ENCODE data around the gene RGCC.
"Not testable (repeated sequence)": the region's sequence is repeated elsewhere in the genome, so short reads cannot be mapped to it uniquely, and the experiment has no call there.

The RGCC gene

GRCh38 chr13:41499452-41499851 is 42.1 kb downstream of the RGCC start:
- TF ChIP-seq CTCF (IDR thresholded peaks at IDR 0.05) = no peak
- Histone ChIP-seq H3K27ac (no peak overlapping the region), H3K9me3 (peaks cover 3% of the 10 kb centered on the region), H3K4me3 (ENCODE audit: low read depth in 1 of 2, low read length in 1 of 2) (no peak overlapping the region), H3K27me3 (no peaks in the 10 kb centered on the region), H3K36me3 (no peaks in the 10 kb centered on the region), H3K4me1 (ENCODE audit: control insufficient read depth in 1 of 2, insufficient read depth in 1 of 2, low read depth in 1 of 2, low read length in 1 of 2) (no peaks in the 10 kb centered on the region)

GRCh38 chr13:41500511-41500910 is 43.2 kb downstream of the RGCC start:
- peaks cover 3% of the 10 kb centered on the region for H3K9me3 ChIP-seq
- H3K4me1 ChIP-seq (ENCODE audit: control insufficient read depth in 1 of 2, insufficient read depth in 1 of 2, low read depth in 1 of 2, low read length in 1 of 2) = no peaks in the 10 kb centered on the region
- H3K27me3 ChIP-seq = no peaks in the 10 kb centered on the region
- H3K36me3 ChIP-seq = no peaks in the 10 kb centered on the region
- TF ChIP-seq CTCF (IDR thresholded peaks at IDR 0.05) = no peak
- H3K27ac ChIP-seq = no peak overlapping the region
- no peak overlapping the region for H3K4me3 ChIP-seq (ENCODE audit: low read depth in 1 of 2, low read length in 1 of 2)

- no peaks in the 10 kb centered on the region for H3K4me1 ChIP-seq (ENCODE audit: control insufficient read depth in 1 of 2, insufficient read depth in 1 of 2, low read depth in 1 of 2, low read length in 1 of 2)
- TF ChIP-seq CTCF (IDR thresholded peaks at IDR 0.05) = no peak
- H3K36me3 ChIP-seq = no peaks in the 10 kb centered on the region
- no peak overlapping the region for H3K4me3 ChIP-seq (ENCODE audit: low read depth in 1 of 2, low read length in 1 of 2)
- H3K9me3 ChIP-seq = peaks cover 3% of the 10 kb centered on the region
- H3K27me3 ChIP-seq = no peaks in the 10 kb centered on the region
- H3K27ac ChIP-seq = no peak overlapping the region
Measured at GRCh38 chr13:41501281-41501680, 43.9 kb downstream of the RGCC start.

- peaks cover 3% of the 10 kb centered on the region for H3K9me3 ChIP-seq
- H3K27ac ChIP-seq = no peak overlapping the region
- no peak overlapping the region for H3K4me3 ChIP-seq (ENCODE audit: low read depth in 1 of 2, low read length in 1 of 2)
- no peaks in the 10 kb centered on the region for H3K4me1 ChIP-seq (ENCODE audit: control insufficient read depth in 1 of 2, insufficient read depth in 1 of 2, low read depth in 1 of 2, low read length in 1 of 2)
- H3K27me3 ChIP-seq = no peaks in the 10 kb centered on the region
- no peaks in the 10 kb centered on the region for H3K36me3 ChIP-seq
- no peak for TF ChIP-seq CTCF (IDR thresholded peaks at IDR 0.05)
Measured at GRCh38 chr13:41502031-41502430, 44.7 kb downstream of the RGCC start.

GRCh38 chr13:41502673-41503072 is 45.3 kb downstream of the RGCC start:
- Histone ChIP-seq H3K27ac (no peak overlapping the region), H3K9me3 (peaks cover 3% of the 10 kb centered on the region), H3K4me1 (ENCODE audit: control insufficient read depth in 1 of 2, insufficient read depth in 1 of 2, low read depth in 1 of 2, low read length in 1 of 2) (no peaks in the 10 kb centered on the region), H3K27me3 (no peaks in the 10 kb centered on the region), H3K36me3 (no peaks in the 10 kb centered on the region), H3K4me3 (ENCODE audit: low read depth in 1 of 2, low read length in 1 of 2) (no peak overlapping the region)
- no peak for TF ChIP-seq CTCF (IDR thresholded peaks at IDR 0.05)

- no peak for TF ChIP-seq CTCF (IDR thresholded peaks at IDR 0.05)
- no peaks in the 10 kb centered on the region for H3K27me3 ChIP-seq
- no peak overlapping the region for H3K4me3 ChIP-seq (ENCODE audit: low read depth in 1 of 2, low read length in 1 of 2)
Measured at GRCh38 chr13:41503356-41503755, 46.0 kb downstream of the RGCC start.

GRCh38 chr13:41504657-41505056 is 47.3 kb downstream of the RGCC start:
- not testable (repeated sequence) for H3K9me3 ChIP-seq; H3K27me3 ChIP-seq; H3K27ac ChIP-seq; H3K36me3 ChIP-seq; H3K4me1 ChIP-seq (ENCODE audit: control insufficient read depth in 1 of 2, insufficient read depth in 1 of 2, low read depth in 1 of 2, low read length in 1 of 2); H3K4me3 ChIP-seq (ENCODE audit: low read depth in 1 of 2, low read length in 1 of 2)

More at GRCh38 chr13:41503356-41503755, 46.0 kb downstream of the RGCC start:
- Histone ChIP-seq H3K4me1 (ENCODE audit: control insufficient read depth in 1 of 2, insufficient read depth in 1 of 2, low read depth in 1 of 2, low read length in 1 of 2) (no peaks in the 10 kb centered on the region), H3K27ac (no peak overlapping the region), H3K36me3 (no peaks in the 10 kb centered on the region), H3K9me3 (peaks cover 3% of the 10 kb centered on the region)
